ENCODE results near the gene IL17RC.

IL17RC gene

GRCh38 chr3:9916346-9916733 is 558 bp upstream of the IL17RC start:
- DNase-seq (ENCODE audit: low spot score) = no peak
- no peak overlapping the region for H3K14ac ChIP-seq (ENCODE audit: low read length)
- WGBS, 2 donors (ENCODE audit: extremely low coverage in 2 of 2, insufficient read length in 2 of 2, insufficient replicate concordance in 1 of 2) = no CpG with 5 or more reads among the region's 7 CpGs
- H2AK5ac ChIP-seq (ENCODE audit: low read depth, low read length) = peak overlapping the region; percentile 76
- peak overlapping the region; percentile 16 for H3K23ac ChIP-seq (ENCODE audit: low read depth, low read length, poor library complexity)
- no peak overlapping the region for H2BK5ac ChIP-seq (ENCODE audit: low read length)
- peak overlapping the region; percentile 50 for H3K9ac ChIP-seq (ENCODE audit: low read depth, low read length, poor library complexity)
- no peak overlapping the region for H4K8ac ChIP-seq (ENCODE audit: low read depth, low read length)
- H2BK12ac ChIP-seq (ENCODE audit: low read length) = peak overlapping the region; percentile 14
- H3K27me3 ChIP-seq (ENCODE audit: control insufficient read depth in 3 of 3, insufficient read depth in 3 of 3, low read depth in 1 of 3, low read length in 3 of 3) = peaks cover 0 to 15% (median 0%) of the 10 kb centered on the region in 3 experiments
- peak overlapping the region; percentile 1 for H3K4ac ChIP-seq (ENCODE audit: low read length)
- H3K18ac ChIP-seq (ENCODE audit: low read length) = no peak overlapping the region
- no peak overlapping the region for H3K27ac ChIP-seq (replicated peaks; ENCODE audit: low read length)
- H3K4me3 ChIP-seq (ENCODE audit: low read length in 2 of 2) = no peak overlapping the region
- H3K4me1 ChIP-seq (ENCODE audit: control insufficient read depth in 2 of 2, insufficient read depth in 1 of 2, low read depth in 1 of 2, low read length in 2 of 2) = peaks cover 12 to 17% of the 10 kb centered on the region in 2 donors
- H2BK15ac ChIP-seq (ENCODE audit: low read length) = peak overlapping the region; percentile 82
- peak overlapping the region; percentile 9 for H2BK120ac ChIP-seq (ENCODE audit: low read depth, low read length)
- H3K9me3 ChIP-seq (replicated peaks in 1 of 2; ENCODE audit: control insufficient read depth in 2 of 2, insufficient read depth in 1 of 2, low read depth in 1 of 2, low read length in 2 of 2) = peaks cover 0 to 2% of the 10 kb centered on the region in 2 donors
- peak overlapping the region; percentile 95 for H2AFZ ChIP-seq (ENCODE audit: low read length)
- H4K91ac ChIP-seq (ENCODE audit: low read depth, low read length, poor library complexity) = no peak overlapping the region
- H3K4me2 ChIP-seq (ENCODE audit: insufficient read depth, low read length, poor library complexity, severe bottlenecking) = no peak overlapping the region
- H3K36me3 ChIP-seq (replicated peaks in 1 of 2; ENCODE audit: control insufficient read depth in 2 of 2, insufficient read depth in 2 of 2, low read length in 2 of 2) = no peaks in the 10 kb centered on the region
- no peaks in the 10 kb centered on the region for H3K79me1 ChIP-seq (ENCODE audit: low read depth, low read length)

- Histone ChIP-seq H3K36me3 (replicated peaks in 1 of 2; ENCODE audit: control insufficient read depth in 2 of 2, insufficient read depth in 2 of 2, low read length in 2 of 2) (no peaks in the 10 kb centered on the region), H2BK120ac (ENCODE audit: low read depth, low read length) (no peak overlapping the region), H3K4me1 (ENCODE audit: control insufficient read depth in 2 of 2, insufficient read depth in 1 of 2, low read depth in 1 of 2, low read length in 2 of 2) (peaks cover 12 to 17% of the 10 kb centered on the region in 2 donors), H2AFZ (ENCODE audit: low read length) (peak overlapping the region; percentile 95), H2AK5ac (ENCODE audit: low read depth, low read length) (peak overlapping the region; percentile 20), H3K27ac (replicated peaks; ENCODE audit: low read length) (no peak overlapping the region), H3K14ac (ENCODE audit: low read length) (peak overlapping the region; percentile 47), H3K4me3 (ENCODE audit: low read length in 2 of 2) (no peak overlapping the region), H3K18ac (ENCODE audit: low read length) (no peak overlapping the region), H3K23ac (ENCODE audit: low read depth, low read length, poor library complexity) (no peak overlapping the region), H3K79me1 (ENCODE audit: low read depth, low read length) (no peaks in the 10 kb centered on the region), H3K4ac (ENCODE audit: low read length) (peak overlapping the region; percentile 85), H3K4me2 (ENCODE audit: insufficient read depth, low read length, poor library complexity, severe bottlenecking) (no peak overlapping the region), H2BK5ac (ENCODE audit: low read length) (peak overlapping the region; percentile 61), H4K91ac (ENCODE audit: low read depth, low read length, poor library complexity) (no peak overlapping the region), H3K27me3 (ENCODE audit: control insufficient read depth in 3 of 3, insufficient read depth in 3 of 3, low read depth in 1 of 3, low read length in 3 of 3) (peaks cover 0 to 15% (median 0%) of the 10 kb centered on the region in 3 experiments), H4K8ac (ENCODE audit: low read depth, low read length) (peak overlapping the region; percentile 56), H3K9me3 (replicated peaks in 1 of 2; ENCODE audit: control insufficient read depth in 2 of 2, insufficient read depth in 1 of 2, low read depth in 1 of 2, low read length in 2 of 2) (no peaks in the 10 kb centered on the region), H2BK12ac (ENCODE audit: low read length) (peak overlapping the region; percentile 50), H3K9ac (ENCODE audit: low read depth, low read length, poor library complexity) (no peak overlapping the region), H2BK15ac (ENCODE audit: low read length) (peak overlapping the region; percentile 45)
- no peak for DNase-seq (ENCODE audit: low spot score)
- no CpG with 5 or more reads among the region's 10 CpGs for WGBS, 2 donors (ENCODE audit: extremely low coverage in 2 of 2, insufficient read length in 2 of 2, insufficient replicate concordance in 1 of 2)
Observed at GRCh38 chr3:9917820-9918219, 922 bp downstream of the IL17RC start.

GRCh38 chr3:9918261-9919038 is 1.6 kb downstream of the IL17RC start:
- no peak overlapping the region for H2AFZ ChIP-seq (ENCODE audit: low read length)
- DNase-seq (ENCODE audit: low spot score) = no peak
- H2BK5ac ChIP-seq (ENCODE audit: low read length) = peak overlapping the region; percentile 61
- H3K27ac ChIP-seq (replicated peaks; ENCODE audit: low read length) = no peak overlapping the region
- no peak overlapping the region for H3K4me2 ChIP-seq (ENCODE audit: insufficient read depth, low read length, poor library complexity, severe bottlenecking)
- no peaks in the 10 kb centered on the region for H3K79me1 ChIP-seq (ENCODE audit: low read depth, low read length)
- peak overlapping the region; percentile 47 for H3K14ac ChIP-seq (ENCODE audit: low read length)
- peaks cover 12 to 17% of the 10 kb centered on the region in 2 donors for H3K4me1 ChIP-seq (ENCODE audit: control insufficient read depth in 2 of 2, insufficient read depth in 1 of 2, low read depth in 1 of 2, low read length in 2 of 2)
- WGBS, 2 donors (ENCODE audit: extremely low coverage in 2 of 2, insufficient read length in 2 of 2, insufficient replicate concordance in 1 of 2) = no CpG with 5 or more reads among the region's 8 CpGs
- H3K36me3 ChIP-seq (replicated peaks in 1 of 2; ENCODE audit: control insufficient read depth in 2 of 2, insufficient read depth in 2 of 2, low read length in 2 of 2) = no peaks in the 10 kb centered on the region
- peaks cover 0 to 15% (median 0%) of the 10 kb centered on the region in 3 experiments for H3K27me3 ChIP-seq (ENCODE audit: control insufficient read depth in 3 of 3, insufficient read depth in 3 of 3, low read depth in 1 of 3, low read length in 3 of 3)
- no peak overlapping the region for H3K18ac ChIP-seq (ENCODE audit: low read length)
- no peak overlapping the region for H3K4me3 ChIP-seq (ENCODE audit: low read length in 2 of 2)
- H2BK15ac ChIP-seq (ENCODE audit: low read length) = peak overlapping the region; percentile 45
- no peak overlapping the region for H4K8ac ChIP-seq (ENCODE audit: low read depth, low read length)
- H3K23ac ChIP-seq (ENCODE audit: low read depth, low read length, poor library complexity) = peak overlapping the region; percentile 73
- no peak overlapping the region for H3K4ac ChIP-seq (ENCODE audit: low read length)
- no peak overlapping the region for H3K9ac ChIP-seq (ENCODE audit: low read depth, low read length, poor library complexity)
- no peaks in the 10 kb centered on the region for H3K9me3 ChIP-seq (replicated peaks in 1 of 2; ENCODE audit: control insufficient read depth in 2 of 2, insufficient read depth in 1 of 2, low read depth in 1 of 2, low read length in 2 of 2)
- peak overlapping the region; percentile 63 for H2BK12ac ChIP-seq (ENCODE audit: low read length)
- H4K91ac ChIP-seq (ENCODE audit: low read depth, low read length, poor library complexity) = peak overlapping the region; percentile 56
- no peak overlapping the region for H2BK120ac ChIP-seq (ENCODE audit: low read depth, low read length)
- peak overlapping the region; percentile 20 for H2AK5ac ChIP-seq (ENCODE audit: low read depth, low read length)

GRCh38 chr3:9928158-9928557 is 11.3 kb downstream of the IL17RC start:
- Histone ChIP-seq H3K27ac (replicated peaks; ENCODE audit: low read length) (no peak overlapping the region), H3K9me3 (replicated peaks in 1 of 2; ENCODE audit: control insufficient read depth in 2 of 2, insufficient read depth in 1 of 2, low read depth in 1 of 2, low read length in 2 of 2) (peaks cover 0 to 2% of the 10 kb centered on the region in 2 donors), H2BK120ac (ENCODE audit: low read depth, low read length) (no peak overlapping the region), H2AK5ac (ENCODE audit: low read depth, low read length) (peak overlapping the region; percentile 19), H2AFZ (ENCODE audit: low read length) (no peak overlapping the region), H3K9ac (ENCODE audit: low read depth, low read length, poor library complexity) (no peak overlapping the region), H3K23ac (ENCODE audit: low read depth, low read length, poor library complexity) (no peak overlapping the region), H3K36me3 (replicated peaks in 1 of 2; ENCODE audit: control insufficient read depth in 2 of 2, insufficient read depth in 2 of 2, low read length in 2 of 2) (no peaks in the 10 kb centered on the region), H2BK5ac (ENCODE audit: low read length) (no peak overlapping the region), H3K4me3 (ENCODE audit: low read length in 2 of 2) (no peak overlapping the region), H2BK15ac (ENCODE audit: low read length) (no peak overlapping the region), H3K27me3 (ENCODE audit: control insufficient read depth in 3 of 3, insufficient read depth in 3 of 3, low read depth in 1 of 3, low read length in 3 of 3) (no peaks in the 10 kb centered on the region), H3K18ac (ENCODE audit: low read length) (no peak overlapping the region), H3K4ac (ENCODE audit: low read length) (no peak overlapping the region), H4K91ac (ENCODE audit: low read depth, low read length, poor library complexity) (no peak overlapping the region), H4K8ac (ENCODE audit: low read depth, low read length) (no peak overlapping the region), H3K14ac (ENCODE audit: low read length) (no peak overlapping the region), H3K4me1 (ENCODE audit: control insufficient read depth in 2 of 2, insufficient read depth in 1 of 2, low read depth in 1 of 2, low read length in 2 of 2) (peaks cover 0 to 3% of the 10 kb centered on the region in 2 donors), H2BK12ac (ENCODE audit: low read length) (no peak overlapping the region), H3K79me1 (ENCODE audit: low read depth, low read length) (no peaks in the 10 kb centered on the region), H3K4me2 (ENCODE audit: insufficient read depth, low read length, poor library complexity, severe bottlenecking) (no peak overlapping the region)
- no peak for DNase-seq (ENCODE audit: low spot score)
- no CpG with 5 or more reads among the region's 23 CpGs for WGBS, 2 donors (ENCODE audit: extremely low coverage in 2 of 2, insufficient read length in 2 of 2, insufficient replicate concordance in 1 of 2)
